NCI-H446 treated with DMSO at 0.1 percent for 48 hours (cell line): ENCODE data around the gene SLC36A4.
"Not testable (repeated sequence)": the region's sequence is repeated elsewhere in the genome, so short reads cannot be mapped to it uniquely, and the experiment has no call there.

ENCODE experiments used
- DNase-seq: peaks from one replicate; lab custom pipeline; 2025; lab: John Stamatoyannopoulos, UW

The SLC36A4 gene

DNA sequence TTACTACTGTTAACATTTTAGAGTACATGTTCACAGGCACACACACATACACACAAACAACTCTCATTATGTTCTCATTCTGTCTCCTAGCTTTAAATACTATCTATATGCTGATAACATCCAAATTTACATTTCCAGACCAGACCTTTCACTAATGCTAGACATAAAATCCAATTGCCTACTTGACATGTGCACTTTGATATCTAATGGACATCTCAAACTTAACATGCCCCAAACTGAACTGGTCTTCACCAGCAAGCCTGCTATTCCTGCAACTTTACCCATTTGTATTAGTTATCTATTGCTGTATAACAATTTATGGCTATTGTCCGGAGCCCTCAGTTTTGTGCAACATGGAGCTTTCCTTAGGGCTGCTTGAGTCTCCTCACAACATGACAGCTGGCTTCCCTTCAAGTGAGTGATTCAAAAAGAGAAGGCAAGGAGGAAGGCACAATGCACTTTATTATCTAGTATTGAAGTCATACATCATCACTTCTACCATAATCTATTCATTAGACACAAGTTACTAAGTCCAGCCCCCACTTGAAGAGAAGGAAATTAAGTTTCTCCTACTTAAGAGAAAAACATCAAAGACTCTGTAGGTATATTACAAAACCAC lies 3.0 kb downstream of the SLC36A4 start:
- no peak for DNase-seq

DNA sequence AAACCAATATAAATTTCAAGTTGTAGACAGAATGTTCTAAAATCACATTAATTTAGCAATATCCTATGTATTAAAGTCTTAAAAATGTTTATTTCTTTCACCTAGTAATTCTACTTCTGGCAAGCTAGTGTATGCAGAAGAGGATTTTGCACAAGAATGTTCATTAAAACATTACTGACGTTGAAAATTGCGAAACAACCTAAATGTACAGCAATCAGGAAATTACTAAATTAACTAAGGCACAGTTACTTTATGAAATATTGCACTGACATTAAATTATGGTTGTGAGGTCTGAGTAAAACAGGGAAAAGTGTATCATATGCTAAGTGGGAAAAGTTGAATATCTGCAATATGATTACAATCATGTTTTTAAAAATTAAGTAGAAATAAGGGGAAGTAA lies 4.1 kb downstream of the SLC36A4 start:
- DNase-seq: no peak

GRCh38 chr11:93192163-93192562 lies 5.6 kb downstream of the SLC36A4 start:
- no peak for DNase-seq

DNA sequence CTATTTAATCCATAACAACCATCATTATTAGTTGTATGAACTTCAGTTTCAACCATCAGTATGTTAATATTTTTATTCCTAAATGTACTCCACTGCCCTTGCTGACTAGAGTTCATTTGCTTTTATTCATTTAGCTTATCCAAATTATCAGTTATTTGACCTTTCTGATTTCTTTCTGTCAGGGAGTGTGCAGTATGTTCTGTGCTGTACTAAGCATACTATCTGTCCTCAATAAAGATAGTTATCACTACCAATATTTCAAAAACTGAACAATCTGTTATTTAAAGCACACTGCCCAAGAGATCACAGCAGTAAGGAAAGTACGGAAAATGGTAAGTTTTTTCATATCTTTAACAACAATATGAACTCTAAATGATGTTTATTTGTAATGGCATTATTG lies 8.3 kb downstream of the SLC36A4 start:
- no peak for DNase-seq

GRCh38 chr11:93188726-93189125 lies 9.1 kb downstream of the SLC36A4 start:
- no peak for DNase-seq

DNA sequence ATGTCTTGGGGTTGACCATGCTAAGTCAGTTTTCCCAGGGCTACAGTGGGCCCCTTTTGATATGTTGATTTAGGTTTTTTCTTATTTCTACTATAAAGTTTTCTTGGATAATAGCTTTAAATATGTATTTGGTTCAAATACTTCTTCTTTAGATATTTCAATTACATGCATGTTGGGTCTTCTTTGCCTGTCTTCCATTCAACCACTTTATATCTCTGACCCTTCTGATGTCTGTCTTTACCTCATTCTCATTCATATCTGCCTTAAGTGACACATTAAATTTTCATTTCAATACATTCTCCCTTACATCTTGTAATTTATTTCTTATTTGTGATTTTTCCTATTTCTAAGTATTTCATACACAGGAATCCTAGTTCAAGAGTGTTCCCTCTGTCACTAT lies 10.5 kb downstream of the SLC36A4 start:
- DNase-seq: no peak

DNA sequence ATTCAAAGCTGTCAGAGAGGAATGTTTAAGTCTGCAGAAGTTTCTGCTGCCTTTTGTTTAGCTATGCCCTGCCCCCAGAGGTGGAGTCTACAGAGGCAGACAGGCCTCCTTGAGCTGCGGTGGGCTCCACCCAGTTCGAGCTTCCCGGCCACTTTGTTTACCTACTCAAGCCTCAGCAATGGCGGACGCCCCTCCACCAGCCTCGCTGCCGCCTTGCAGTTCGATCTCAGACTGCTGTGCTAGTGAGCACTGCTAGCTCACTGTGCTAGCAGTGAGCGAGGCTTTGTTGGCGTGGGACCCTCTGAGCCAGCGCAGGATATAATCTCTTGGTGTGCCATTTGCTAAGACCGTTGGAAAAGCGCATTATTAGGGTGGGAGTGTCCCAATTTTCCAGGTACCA lies 19.9 kb downstream of the SLC36A4 start:
- DNase-seq: not testable (repeated sequence)

- DNase-seq: no peak
These were observed 27.7 kb downstream of the SLC36A4 start for GRCh38 chr11:93169950-93170561.

DNA sequence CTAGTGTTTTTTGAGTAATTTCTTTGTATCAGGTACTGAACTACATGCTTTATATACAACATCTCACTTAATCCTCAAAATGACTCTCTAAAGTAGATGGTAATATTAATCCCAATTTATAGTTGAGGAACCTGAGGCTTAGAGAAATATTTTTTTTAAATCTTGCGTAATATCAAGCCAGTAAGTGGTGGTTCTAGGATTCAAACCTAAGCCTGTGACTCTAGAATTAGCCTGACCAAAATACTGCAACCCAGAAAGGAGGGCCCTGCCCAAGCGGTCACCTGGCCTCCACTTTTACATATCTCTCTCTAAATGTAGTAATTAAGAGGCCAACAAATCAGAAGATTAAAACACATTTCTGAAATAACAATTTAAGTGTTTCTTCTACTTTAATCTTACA lies 28.6 kb downstream of the SLC36A4 start:
- no peak for DNase-seq

- no peak for DNase-seq
These were observed 30.9 kb downstream of the SLC36A4 start for GRCh38 chr11:93166862-93167261.

GRCh38 chr11:93166194-93166593 lies 31.6 kb downstream of the SLC36A4 start:
- DNase-seq: no peak

GRCh38 chr11:93160808-93161207 lies 37.0 kb downstream of the SLC36A4 start:
- no peak for DNase-seq

- no peak for DNase-seq
These were observed 37.6 kb downstream of the SLC36A4 start for GRCh38 chr11:93160156-93160555.

GRCh38 chr11:93159721-93160120 lies 38.1 kb downstream of the SLC36A4 start:
- no peak for DNase-seq

GRCh38 chr11:93155738-93156137 lies 42.1 kb downstream of the SLC36A4 start:
- no peak for DNase-seq

DNA sequence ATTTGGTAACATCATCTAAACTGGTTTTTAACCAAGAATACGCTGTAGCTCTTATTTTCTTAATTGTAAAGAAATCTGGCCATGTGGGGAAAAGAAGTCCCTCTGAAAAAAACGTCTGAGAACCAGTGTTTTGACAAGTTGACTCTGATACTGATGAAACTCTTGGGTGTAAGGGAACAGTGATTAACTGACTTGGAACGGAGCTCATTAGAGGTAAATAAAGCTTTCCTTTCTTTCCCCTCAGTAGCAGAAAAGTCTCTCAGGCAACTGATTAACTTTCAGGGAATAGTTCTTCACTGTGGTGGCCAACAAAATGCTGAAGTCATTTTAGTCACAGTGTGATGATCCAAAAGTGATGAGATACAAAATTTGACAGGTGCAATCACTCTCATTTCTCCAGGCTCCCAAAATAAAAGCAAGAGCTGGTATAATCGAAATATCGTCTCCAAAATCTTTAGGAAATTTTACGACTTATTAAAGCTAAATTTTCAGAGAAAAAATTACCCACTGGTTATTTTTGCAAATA lies 52.3 kb downstream of the SLC36A4 start:
- no peak for DNase-seq

GRCh38 chr11:93143800-93144199 lies 54.0 kb downstream of the SLC36A4 start:
- DNase-seq: no peak

DNA sequence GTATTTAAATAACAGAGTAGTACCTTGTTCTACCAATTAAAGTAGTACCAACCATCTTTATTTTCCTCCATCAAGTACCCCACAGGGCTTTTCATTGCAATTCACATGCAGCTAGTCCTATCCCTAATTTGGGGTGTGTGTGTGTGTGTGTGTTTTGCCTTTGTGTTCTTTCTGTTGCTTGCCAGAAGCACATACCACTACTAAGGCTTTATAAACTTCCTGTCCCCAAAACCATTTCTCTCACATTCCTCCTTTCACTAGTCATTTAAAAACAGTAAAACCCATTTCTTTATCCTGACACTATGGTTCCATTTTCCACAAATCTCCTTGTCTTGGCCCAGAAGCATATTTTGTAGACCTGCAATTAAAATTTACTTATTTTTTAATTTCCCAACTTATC lies 54.6 kb downstream of the SLC36A4 start:
- no peak for DNase-seq

DNA sequence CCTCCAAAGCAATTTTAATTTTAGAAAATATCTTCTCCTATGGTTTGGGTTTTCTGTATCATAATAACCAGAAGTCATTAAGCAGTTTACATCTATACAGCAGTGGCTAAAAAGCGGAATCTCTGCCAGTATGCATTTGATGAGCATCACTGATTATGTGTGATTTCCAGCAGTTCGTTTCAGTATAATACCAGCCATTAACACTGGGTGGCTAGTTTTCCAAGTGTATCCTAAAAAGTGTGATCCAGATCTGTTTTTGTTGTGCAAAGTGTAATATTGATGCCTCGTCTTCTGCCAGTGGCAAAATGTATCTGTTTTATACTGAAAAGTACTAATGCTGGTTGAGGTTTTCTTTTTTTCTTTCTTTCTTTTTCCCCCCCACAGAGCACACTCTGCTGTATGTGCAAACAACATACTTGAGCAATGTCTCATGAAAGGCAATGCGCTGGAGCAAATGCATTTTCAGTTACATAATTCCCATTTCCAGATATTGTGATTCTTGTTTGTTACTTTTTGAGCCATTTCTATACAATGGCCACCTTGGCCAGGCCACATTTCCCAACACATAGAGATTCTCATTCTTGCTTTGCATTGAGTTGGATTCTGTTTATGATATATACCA lies 64.2 kb downstream of the SLC36A4 start:
- no peak for DNase-seq

DNA sequence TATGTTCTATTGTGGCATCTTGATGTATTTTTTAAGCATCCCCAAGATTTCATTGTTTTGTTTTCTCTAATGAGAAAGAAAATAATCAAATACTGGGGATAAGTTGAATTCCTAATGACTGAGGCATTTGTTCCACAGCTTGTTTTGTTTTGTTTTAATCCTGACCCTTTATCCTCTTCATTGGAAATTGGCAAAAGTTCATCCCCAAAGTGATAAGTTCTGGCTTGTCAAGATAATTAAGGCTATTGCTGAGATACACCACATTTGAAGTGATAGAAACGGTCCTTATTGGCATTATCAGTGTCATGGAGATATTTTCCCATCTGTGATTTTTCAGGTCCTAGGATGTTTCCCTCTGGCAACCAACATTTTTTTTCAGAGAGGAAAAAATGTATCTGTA lies 65.0 kb downstream of the SLC36A4 start:
- no peak for DNase-seq

DNA sequence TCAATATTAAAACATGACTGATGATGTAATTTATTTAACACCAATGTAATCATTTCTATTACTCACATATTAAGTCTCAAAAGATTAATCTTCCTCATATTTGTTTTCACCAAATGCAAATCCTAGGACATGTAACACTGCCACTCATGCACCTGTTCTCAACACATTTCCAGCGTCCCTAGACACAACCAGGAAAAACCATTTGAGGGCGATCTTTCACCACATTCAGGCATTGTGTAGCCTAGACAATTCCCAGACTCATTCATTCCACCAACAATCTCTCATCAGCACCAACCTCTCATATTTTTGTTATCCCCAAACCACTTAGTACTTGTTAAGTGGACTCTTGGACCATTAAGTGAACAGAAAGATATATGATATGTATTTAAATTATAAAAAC lies 66.1 kb downstream of the SLC36A4 start:
- DNase-seq: no peak

GRCh38 chr11:93128574-93128973 lies 69.2 kb downstream of the SLC36A4 start:
- no peak for DNase-seq

DNA sequence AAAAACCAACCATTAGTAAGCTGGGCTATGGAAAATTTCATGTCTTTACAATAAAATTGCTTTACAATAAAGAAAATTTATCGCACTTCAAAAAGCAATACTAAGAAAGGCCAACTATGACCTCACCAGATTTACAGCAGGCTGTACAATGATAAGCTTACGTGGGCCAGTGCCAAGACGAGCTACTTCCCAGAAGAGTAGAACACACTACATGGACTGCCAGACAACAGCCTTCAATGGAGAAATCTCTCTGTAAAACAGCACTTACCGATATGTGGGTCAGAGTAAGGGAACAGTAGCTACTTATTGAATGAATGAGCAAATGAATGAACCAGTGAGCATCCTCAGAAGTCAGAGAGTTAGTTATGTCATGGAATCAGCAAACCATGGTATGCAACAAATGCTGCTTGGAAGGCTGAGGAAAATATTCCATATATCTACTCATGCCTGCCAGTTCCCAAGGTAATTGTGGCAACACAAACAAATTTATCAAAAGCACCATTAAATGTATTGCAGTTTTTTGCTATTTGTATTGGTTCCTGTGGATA lies 74.4 kb downstream of the SLC36A4 start:
- peak; percentile 67 for DNase-seq
